Measurements from ENCODE around the gene SIGLEC9.

Gene SIGLEC9

DNA sequence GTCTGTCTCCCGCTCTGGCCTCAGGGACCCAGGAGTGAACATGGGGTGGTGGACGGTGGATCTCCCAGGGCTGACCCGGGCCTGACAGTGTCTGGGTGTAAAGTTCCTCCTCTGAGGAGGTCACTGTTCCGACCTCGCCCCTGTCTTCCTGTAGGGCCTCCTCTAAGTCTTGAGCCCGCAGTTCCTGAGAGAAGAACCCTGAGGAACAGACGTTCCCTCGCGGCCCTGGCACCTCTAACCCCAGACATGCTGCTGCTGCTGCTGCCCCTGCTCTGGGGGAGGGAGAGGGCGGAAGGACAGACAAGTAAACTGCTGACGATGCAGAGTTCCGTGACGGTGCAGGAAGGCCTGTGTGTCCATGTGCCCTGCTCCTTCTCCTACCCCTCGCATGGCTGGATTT lies at the start of gene SIGLEC9:
SIGLEC9 (plus strand) TSS at position 178 of the 400 bp plus-strand sequence; CDS start at position 247, 69 bp downstream.
- TF ChIP-seq, protein P1, sequence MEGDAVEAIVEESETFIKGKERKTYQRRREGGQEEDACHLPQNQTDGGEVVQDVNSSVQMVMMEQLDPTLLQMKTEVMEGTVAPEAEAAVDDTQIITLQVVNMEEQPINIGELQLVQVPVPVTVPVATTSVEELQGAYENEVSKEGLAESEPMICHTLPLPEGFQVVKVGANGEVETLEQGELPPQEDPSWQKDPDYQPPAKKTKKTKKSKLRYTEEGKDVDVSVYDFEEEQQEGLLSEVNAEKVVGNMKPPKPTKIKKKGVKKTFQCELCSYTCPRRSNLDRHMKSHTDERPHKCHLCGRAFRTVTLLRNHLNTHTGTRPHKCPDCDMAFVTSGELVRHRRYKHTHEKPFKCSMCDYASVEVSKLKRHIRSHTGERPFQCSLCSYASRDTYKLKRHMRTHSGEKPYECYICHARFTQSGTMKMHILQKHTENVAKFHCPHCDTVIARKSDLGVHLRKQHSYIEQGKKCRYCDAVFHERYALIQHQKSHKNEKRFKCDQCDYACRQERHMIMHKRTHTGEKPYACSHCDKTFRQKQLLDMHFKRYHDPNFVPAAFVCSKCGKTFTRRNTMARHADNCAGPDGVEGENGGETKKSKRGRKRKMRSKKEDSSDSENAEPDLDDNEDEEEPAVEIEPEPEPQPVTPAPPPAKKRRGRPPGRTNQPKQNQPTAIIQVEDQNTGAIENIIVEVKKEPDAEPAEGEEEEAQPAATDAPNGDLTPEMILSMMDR (IDR thresholded peaks at IDR 0.05; ENCODE audit: control insufficient read depth, insufficient read depth, low read depth, low read length, missing control alignments): no peak
- DNase-seq (ENCODE audit: low read depth): no peak
- H3K4me3 ChIP-seq (ENCODE audit: control insufficient read depth, low read depth, low read length): no peak within 1 kb of the TSS

DNA sequence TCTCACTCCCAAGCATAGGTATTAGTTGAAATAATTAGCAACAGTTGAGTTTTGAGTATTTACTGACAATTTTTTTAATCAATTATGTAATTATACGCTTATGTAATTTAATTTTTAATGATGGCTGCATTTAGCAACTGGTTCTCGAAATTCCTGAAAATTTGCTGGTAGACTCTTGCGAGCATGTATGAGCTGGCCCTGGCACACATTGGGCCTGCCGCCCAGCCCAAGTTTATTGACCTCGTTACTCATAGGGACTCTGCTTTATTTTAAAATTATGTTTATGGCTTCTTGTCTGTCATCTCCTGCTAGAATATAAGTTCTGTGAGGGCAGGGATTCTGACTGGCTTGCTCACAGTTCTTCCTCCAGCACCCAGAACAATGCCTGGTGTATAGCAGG lies 48.7 kb upstream of the SIGLEC9 start:
- H3K4me3 ChIP-seq (ENCODE audit: control insufficient read depth, low read depth, low read length): no peak overlapping the region
- TF ChIP-seq, protein P1 (IDR thresholded peaks at IDR 0.05; ENCODE audit: control insufficient read depth, insufficient read depth, low read depth, low read length, missing control alignments): no peak
- no peak for DNase-seq (ENCODE audit: low read depth)

DNA sequence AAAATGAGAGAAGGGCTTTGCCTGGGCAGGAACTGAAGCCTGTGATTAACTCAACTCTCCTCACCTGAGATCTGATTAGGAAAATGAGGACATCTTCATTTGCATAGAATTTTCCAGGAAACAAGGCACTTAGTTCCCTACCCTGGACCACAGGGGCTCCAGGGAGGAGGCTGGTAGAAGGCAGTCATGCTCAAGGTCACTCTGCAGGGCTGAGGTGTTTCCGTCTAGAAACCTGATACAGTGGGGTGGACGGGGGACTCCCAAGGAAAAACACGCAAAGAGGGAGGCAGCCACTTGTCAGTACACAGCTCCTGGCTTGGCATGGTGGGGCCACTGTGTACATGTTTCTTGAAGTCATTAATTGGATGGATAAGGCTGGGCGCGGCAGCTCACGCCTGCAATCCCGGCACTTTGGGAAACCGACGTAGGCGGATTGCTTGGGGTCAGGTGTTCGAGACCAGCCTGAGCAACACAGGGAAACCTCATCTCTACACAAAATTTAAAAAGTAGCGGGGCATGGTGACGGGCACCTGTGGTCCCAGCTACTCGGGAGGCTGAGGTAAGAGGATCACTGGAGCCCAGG lies 48.0 kb upstream of the SIGLEC9 start:
- no peak overlapping the region for H3K4me3 ChIP-seq (ENCODE audit: control insufficient read depth, low read depth, low read length)

DNA sequence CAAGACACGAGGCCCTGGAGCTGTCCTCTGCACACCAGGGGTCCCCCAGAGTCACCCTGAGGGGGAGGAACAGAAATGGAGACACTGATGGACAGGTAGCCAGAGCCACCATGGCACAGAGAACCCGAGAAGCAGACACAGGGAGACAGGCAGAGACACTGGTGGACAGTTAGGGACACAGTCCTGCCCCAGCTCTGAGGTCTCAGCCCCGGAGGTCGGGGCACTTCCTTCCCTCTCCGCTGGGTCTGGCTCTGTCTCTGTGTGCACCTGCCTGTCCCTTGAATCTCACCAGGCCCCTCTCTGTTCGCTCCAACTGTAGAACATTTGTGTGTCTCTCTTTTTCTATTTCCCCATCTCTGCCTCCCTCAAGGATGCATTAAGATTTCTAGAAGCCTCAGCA lies 46.6 kb upstream of the SIGLEC9 start:
- DNase-seq (ENCODE audit: low read depth): no peak
- H3K4me3 ChIP-seq (ENCODE audit: control insufficient read depth, low read depth, low read length): no peak overlapping the region
- TF ChIP-seq, protein P1 (IDR thresholded peaks at IDR 0.05; ENCODE audit: control insufficient read depth, insufficient read depth, low read depth, low read length, missing control alignments): no peak

More for the DNA sequence above, 48.0 kb upstream of the SIGLEC9 start:
- TF ChIP-seq, protein P1 (IDR thresholded peaks at IDR 0.05; ENCODE audit: control insufficient read depth, insufficient read depth, low read depth, low read length, missing control alignments): no peak
- no peak for DNase-seq (ENCODE audit: low read depth)

DNA sequence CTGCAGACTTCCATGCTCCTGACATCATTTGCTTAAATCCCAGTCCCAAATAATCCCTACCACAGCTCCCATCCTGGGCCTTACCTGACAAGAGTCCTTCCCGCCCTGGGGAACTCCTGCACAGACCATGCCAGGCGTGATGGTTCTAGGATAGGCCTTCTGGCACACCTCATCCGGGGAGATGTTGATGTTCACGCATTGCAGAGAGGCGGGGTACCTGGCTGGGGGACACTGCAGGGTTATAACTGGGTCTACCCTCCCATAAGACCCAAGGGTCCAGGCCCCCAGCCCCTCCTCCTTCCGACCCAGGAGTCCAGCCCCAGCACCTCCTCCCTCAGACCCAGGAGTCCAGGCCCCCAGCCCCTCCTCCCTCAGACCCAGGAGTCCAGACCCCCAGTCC lies 46.0 kb upstream of the SIGLEC9 start:
- TF ChIP-seq, protein P1 (IDR thresholded peaks at IDR 0.05; ENCODE audit: control insufficient read depth, insufficient read depth, low read depth, low read length, missing control alignments): no peak
- no peak overlapping the region for H3K4me3 ChIP-seq (ENCODE audit: control insufficient read depth, low read depth, low read length)
- DNase-seq (ENCODE audit: low read depth): no peak

DNA sequence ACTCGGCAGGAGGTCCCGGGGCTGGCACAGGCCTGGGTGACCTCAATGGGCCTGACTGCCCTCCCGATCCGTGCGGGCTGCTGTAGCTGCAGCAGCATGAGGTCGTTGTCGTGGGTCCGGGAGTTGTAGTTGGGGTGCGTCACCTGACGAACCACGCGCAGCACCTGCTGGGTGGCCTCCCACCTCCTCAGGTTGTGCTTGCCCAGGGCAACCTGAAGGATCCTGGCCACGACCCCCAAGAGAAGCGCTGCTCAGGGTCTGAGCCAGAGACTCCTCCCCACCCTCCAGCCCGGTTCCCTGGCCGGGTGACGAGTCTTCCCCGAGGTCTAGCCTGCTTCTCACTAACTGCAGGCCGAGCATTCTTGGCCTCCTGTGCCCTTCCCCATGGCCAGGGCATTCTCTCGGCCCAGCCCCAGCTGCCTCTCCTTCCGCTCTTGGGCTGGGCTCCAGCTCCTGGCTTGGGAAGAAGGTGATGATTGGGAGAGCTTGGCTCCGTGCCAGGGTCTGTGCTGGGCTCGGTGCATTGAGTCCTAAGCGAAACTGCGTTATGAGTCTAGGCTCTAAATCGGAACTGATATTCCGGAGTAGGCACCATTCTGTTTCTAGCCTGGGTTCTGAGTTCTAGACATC lies 45.1 kb upstream of the SIGLEC9 start:
- TF ChIP-seq, protein P1 (IDR thresholded peaks at IDR 0.05; ENCODE audit: control insufficient read depth, insufficient read depth, low read depth, low read length, missing control alignments): no peak
- no peak overlapping the region for H3K4me3 ChIP-seq (ENCODE audit: control insufficient read depth, low read depth, low read length)
- no peak for DNase-seq (ENCODE audit: low read depth)
